Measurements from ENCODE around the gene DMXL1.
"Not testable (repeated sequence)": the region's sequence is repeated elsewhere in the genome, so short reads cannot be mapped to it uniquely, and the experiment has no call there.

DMXL1 gene

GRCh38 chr5:119049824-119050449 lies 20.9 kb upstream of the DMXL1 start:
- peak; percentile 6 to 30 for DNase-seq

GRCh38 chr5:119054101-119054500 lies 16.8 kb upstream of the DMXL1 start:
- no peak for DNase-seq
- TF ChIP-seq POLR2A (IDR thresholded peaks at IDR 0.05; ENCODE audit: low read length), result no peak
- TF ChIP-seq GATA1 (IDR thresholded peaks at IDR 0.05; ENCODE audit: low read depth, low read length), result no peak

More at GRCh38 chr5:119049824-119050449, 20.9 kb upstream of the DMXL1 start:
- TF ChIP-seq POLR2A (IDR thresholded peaks at IDR 0.05; ENCODE audit: low read length), result no peak
- no peak for TF ChIP-seq GATA1 (IDR thresholded peaks at IDR 0.05; ENCODE audit: low read depth, low read length)

- TF ChIP-seq POLR2A (IDR thresholded peaks at IDR 0.05; ENCODE audit: low read length) (no peak), GATA1 (IDR thresholded peaks at IDR 0.05; ENCODE audit: low read depth, low read length) (no peak)
- DNase-seq, result no peak
Observed at GRCh38 chr5:119055294-119055693, 15.6 kb upstream of the DMXL1 start.

- no peak for TF ChIP-seq POLR2A (IDR thresholded peaks at IDR 0.05; ENCODE audit: low read length)
- TF ChIP-seq GATA1 (IDR thresholded peaks at IDR 0.05; ENCODE audit: low read depth, low read length), result no peak
- no peak for DNase-seq
Observed at GRCh38 chr5:119058979-119059529, 11.8 kb upstream of the DMXL1 start.

GRCh38 chr5:119059740-119060255 lies 11.1 kb upstream of the DMXL1 start:
- TF ChIP-seq GATA1 (IDR thresholded peaks at IDR 0.05; ENCODE audit: low read depth, low read length), result no peak
- TF ChIP-seq POLR2A (IDR thresholded peaks at IDR 0.05; ENCODE audit: low read length), result no peak
- peak; percentile 68 to 90 for DNase-seq

GRCh38 chr5:119063579-119064379 lies 7.1 kb upstream of the DMXL1 start:
- TF ChIP-seq GATA1 (IDR thresholded peaks at IDR 0.05; ENCODE audit: low read depth, low read length) (no peak), POLR2A (IDR thresholded peaks at IDR 0.05; ENCODE audit: low read length) (no peak)
- DNase-seq, result peak; percentile 18

- no peak for TF ChIP-seq POLR2A (IDR thresholded peaks at IDR 0.05; ENCODE audit: low read length)
- TF ChIP-seq GATA1 (IDR thresholded peaks at IDR 0.05; ENCODE audit: low read depth, low read length), result no peak
Observed at GRCh38 chr5:119067450-119067849, 3.4 kb upstream of the DMXL1 start.

GRCh38 chr5:119070578-119070827 lies 384 bp upstream of the DMXL1 start:
- TF ChIP-seq GATA1 (IDR thresholded peaks at IDR 0.05; ENCODE audit: low read depth, low read length) (no peak), POLR2A (IDR thresholded peaks at IDR 0.05; ENCODE audit: low read length) (no peak)
- no peak for DNase-seq

More at GRCh38 chr5:119067450-119067849, 3.4 kb upstream of the DMXL1 start:
- no peak for DNase-seq

- TF ChIP-seq POLR2A (IDR thresholded peaks at IDR 0.05; ENCODE audit: low read length), result no peak
- TF ChIP-seq GATA1 (IDR thresholded peaks at IDR 0.05; ENCODE audit: low read depth, low read length), result no peak
- DNase-seq, result no peak
Observed at GRCh38 chr5:119071561-119071995, 691 bp downstream of the DMXL1 start.

- TF ChIP-seq POLR2A (IDR thresholded peaks at IDR 0.05; ENCODE audit: low read length), result no peak
- TF ChIP-seq GATA1 (IDR thresholded peaks at IDR 0.05; ENCODE audit: low read depth, low read length), result no peak
- DNase-seq, result no peak
Observed at GRCh38 chr5:119072496-119072895, 1.6 kb downstream of the DMXL1 start.

GRCh38 chr5:119073746-119074337 lies 3.0 kb downstream of the DMXL1 start:
- not testable (repeated sequence) for DNase-seq

GRCh38 chr5:119074419-119074818 lies 3.5 kb downstream of the DMXL1 start:
- TF ChIP-seq GATA1 (IDR thresholded peaks at IDR 0.05; ENCODE audit: low read depth, low read length) (no peak), POLR2A (IDR thresholded peaks at IDR 0.05; ENCODE audit: low read length) (no peak)
- DNase-seq, result peak in 1 of 2 experiments; percentile 10

GRCh38 chr5:119075269-119075668 lies 4.4 kb downstream of the DMXL1 start:
- DNase-seq, result not testable (repeated sequence)

- no peak for DNase-seq
- TF ChIP-seq GATA1 (IDR thresholded peaks at IDR 0.05; ENCODE audit: low read depth, low read length), result no peak
Observed at GRCh38 chr5:119076080-119076479, 5.2 kb downstream of the DMXL1 start.

Data from erythroblast (primary cell).